C4-2B (cell line): ENCODE data around the gene BCR.

ENCODE experiments used
- H3K27ac ChIP-seq: fragments of 450-650 bp; 2 replicates; pipeline ENCODE4 v1.5.1; 2017
- CTCF ChIP-seq: fragments of 450-650 bp; conservative IDR thresholded peaks from 2 replicates; pipeline ENCODE4 v1.5.1; 2017; ENCODE audit warnings: mild to moderate bottlenecking
- ZFX ChIP-seq: fragments of 450-650 bp; IDR thresholded peaks from 2 replicates; pipeline ENCODE4 v1.6.1; 2017

Gene BCR

GRCh38 chr22:23210428-23211170 lies 30.3 kb downstream of the BCR start:
- H3K27ac ChIP-seq = no peak overlapping the region
- no peak for TF ChIP-seq ZFX
- no peak for TF ChIP-seq CTCF

DNA sequence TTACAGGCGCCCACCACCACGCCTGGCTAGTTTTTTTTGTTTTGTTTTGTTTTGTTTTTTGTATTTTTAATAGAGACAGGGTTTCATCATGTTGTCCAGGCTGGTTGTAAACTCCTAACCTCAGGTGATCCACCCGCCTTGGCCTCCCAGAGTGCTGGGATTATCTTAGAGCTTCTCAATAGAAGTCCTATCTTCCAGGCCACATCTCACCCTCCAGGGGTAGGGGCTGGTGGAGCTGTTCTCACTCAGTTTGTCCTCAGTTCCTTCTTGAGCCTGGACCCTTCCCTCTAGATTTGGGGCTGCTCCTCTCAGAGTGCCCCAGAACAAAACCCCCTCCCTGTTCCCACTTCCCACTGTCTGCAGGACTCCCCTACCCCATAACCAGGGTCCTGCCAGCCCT lies 31.3 kb downstream of the BCR start:
- TF ChIP-seq ZFX = no peak
- TF ChIP-seq CTCF = no peak
- no peak overlapping the region for H3K27ac ChIP-seq

- TF ChIP-seq ZFX = no peak
- TF ChIP-seq CTCF = no peak
- H3K27ac ChIP-seq = no peak overlapping the region
Observed at GRCh38 chr22:23212061-23213021, 32.0 kb downstream of the BCR start.

DNA sequence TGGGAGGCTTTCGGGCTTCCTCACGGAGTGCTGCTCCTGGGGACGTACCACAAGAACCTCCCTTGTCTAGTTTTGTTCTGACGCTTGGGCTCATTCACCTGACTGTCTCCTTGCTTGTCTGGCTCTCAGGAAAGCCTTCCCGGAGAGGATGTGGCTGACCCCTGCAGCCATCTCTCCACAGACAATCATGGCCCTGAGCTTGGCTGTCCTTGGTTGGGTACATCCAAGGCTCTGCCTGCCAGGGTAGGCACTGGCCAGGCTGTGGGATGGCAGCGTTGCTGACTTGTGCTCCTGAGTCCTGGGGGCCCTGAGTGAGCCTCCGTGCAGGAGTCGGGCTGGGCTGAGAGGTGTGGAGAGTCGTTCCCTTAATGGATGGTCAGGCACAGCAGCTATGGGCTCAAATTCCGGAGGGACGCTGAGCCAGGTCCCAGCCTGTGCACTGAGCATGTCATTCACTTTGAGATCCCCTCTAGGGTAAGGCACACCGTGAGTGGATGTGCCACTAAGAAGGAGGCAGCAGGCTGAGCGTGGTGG lies 32.8 kb downstream of the BCR start:
- H3K27ac ChIP-seq = no peak overlapping the region
- no peak for TF ChIP-seq ZFX
- no peak for TF ChIP-seq CTCF

- TF ChIP-seq CTCF (no peak), ZFX (no peak)
- H3K27ac ChIP-seq = no peak overlapping the region
Observed at GRCh38 chr22:23213581-23214334, 33.4 kb downstream of the BCR start.

DNA sequence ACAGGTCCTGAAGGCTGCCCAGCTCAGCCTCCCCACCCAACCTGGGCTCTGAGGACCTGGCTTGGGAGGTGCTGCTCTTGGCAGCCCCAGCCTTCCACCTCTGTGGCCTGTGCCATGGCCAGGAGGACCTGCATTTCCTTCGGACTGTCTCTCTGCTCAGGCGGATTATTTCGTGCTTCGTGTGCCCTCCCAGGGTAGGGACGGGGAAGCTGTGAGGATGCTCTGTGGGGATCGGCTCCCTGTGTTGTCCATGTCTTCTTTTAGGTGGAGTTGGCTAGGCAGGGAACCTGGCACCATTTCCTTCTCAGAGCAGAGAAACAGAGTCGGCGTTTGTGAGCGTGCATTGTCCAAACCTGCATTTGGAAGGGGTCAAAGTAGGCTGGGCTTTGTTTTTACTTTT lies 34.1 kb downstream of the BCR start:
- H3K27ac ChIP-seq = no peak overlapping the region
- no peak for TF ChIP-seq ZFX
- TF ChIP-seq CTCF = no peak
